ENCODE results near the gene JAKMIP3.

The JAKMIP3 gene

DNA sequence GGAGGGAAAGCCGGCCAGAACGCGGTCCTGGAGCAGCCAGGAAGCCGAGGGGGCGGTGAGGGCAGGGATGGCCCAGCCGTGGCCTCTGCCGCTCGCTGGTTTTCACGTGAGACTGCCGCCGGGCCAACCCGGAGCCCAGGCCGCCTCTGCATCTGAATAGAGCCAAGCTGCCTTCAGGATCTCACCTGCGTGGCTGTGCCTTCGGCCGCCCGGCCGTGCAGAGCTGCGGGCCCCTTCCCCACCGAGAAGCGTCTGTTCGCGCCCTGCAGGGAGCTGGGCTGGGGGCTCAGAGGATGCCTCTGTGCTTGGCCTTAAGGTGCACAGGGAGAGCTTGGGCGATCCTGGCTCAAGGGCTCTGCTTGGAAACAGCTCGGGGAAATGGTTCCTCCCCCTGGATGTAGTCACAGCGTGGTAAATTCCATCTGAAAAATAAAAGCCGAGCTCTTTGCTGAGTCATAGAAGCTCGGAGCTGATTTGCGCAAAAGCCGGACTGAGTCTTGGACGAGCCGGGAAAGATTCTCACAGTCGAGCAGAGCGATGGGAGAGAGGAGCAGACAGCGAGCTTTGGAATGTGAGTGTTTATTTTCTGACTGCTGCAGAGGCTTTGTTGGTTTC is at the start of gene JAKMIP3:
TSS of gene JAKMIP3 (plus strand) at position 456 of the 615 bp plus-strand sequence. CDS start 38,863 bp downstream, outside the sequence.
- Mint-ChIP-seq H3K4me1 (peaks cover 19% of the 10 kb centered on the region), H3K9me3 (peaks cover 3% of the 10 kb centered on the region), H3K27me3 (ENCODE audit: low read depth, poor library complexity) (peaks cover 49% of the 10 kb centered on the region), H3K4me3 (peak within 1 kb of the TSS; percentile 64), H3K27ac (no peak within 1 kb of the TSS), H3K36me3 (ENCODE audit: low read depth) (no peaks in the 10 kb centered on the region)
- TF ChIP-seq, protein P1, sequence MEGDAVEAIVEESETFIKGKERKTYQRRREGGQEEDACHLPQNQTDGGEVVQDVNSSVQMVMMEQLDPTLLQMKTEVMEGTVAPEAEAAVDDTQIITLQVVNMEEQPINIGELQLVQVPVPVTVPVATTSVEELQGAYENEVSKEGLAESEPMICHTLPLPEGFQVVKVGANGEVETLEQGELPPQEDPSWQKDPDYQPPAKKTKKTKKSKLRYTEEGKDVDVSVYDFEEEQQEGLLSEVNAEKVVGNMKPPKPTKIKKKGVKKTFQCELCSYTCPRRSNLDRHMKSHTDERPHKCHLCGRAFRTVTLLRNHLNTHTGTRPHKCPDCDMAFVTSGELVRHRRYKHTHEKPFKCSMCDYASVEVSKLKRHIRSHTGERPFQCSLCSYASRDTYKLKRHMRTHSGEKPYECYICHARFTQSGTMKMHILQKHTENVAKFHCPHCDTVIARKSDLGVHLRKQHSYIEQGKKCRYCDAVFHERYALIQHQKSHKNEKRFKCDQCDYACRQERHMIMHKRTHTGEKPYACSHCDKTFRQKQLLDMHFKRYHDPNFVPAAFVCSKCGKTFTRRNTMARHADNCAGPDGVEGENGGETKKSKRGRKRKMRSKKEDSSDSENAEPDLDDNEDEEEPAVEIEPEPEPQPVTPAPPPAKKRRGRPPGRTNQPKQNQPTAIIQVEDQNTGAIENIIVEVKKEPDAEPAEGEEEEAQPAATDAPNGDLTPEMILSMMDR (IDR thresholded peaks at IDR 0.05): no peak
- peak; percentile 29 for DNase-seq

DNA sequence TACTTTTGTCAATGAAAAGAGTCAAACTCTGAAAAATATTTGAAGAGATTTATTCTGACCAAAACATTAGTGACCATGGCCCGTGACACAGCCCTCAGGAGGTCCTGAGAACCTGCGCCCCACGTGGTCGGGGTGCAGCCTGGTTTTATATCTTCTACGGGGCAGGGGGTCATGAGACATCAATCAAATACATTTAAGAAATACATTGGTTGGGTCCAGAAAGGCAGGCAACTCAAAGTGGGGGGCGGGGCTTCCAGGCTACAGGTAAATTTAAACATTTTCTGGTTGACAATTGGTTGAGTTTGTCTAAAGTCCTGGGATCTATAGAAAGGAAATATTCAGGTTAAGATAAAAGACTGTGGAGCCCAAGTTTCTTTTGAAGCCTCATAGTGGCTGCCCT is 49.2 kb upstream of the JAKMIP3 start:
- no peaks in the 10 kb centered on the region for H3K36me3 Mint-ChIP-seq (ENCODE audit: low read depth)
- H3K4me3 Mint-ChIP-seq: no peak overlapping the region
- no peak overlapping the region for H3K27ac Mint-ChIP-seq
- no peaks in the 10 kb centered on the region for H3K9me3 Mint-ChIP-seq
- peaks cover 4% of the 10 kb centered on the region for H3K27me3 Mint-ChIP-seq (ENCODE audit: low read depth, poor library complexity)
- TF ChIP-seq, protein P1 (IDR thresholded peaks at IDR 0.05): no peak
- no peaks in the 10 kb centered on the region for H3K4me1 Mint-ChIP-seq
- DNase-seq: no peak

- H3K27me3 Mint-ChIP-seq (ENCODE audit: low read depth, poor library complexity): peaks cover 10% of the 10 kb centered on the region
- H3K27ac Mint-ChIP-seq: no peak overlapping the region
- no peaks in the 10 kb centered on the region for H3K36me3 Mint-ChIP-seq (ENCODE audit: low read depth)
- no peak overlapping the region for H3K4me3 Mint-ChIP-seq
- H3K4me1 Mint-ChIP-seq: peaks cover 6% of the 10 kb centered on the region
- TF ChIP-seq, protein P1 (IDR thresholded peaks at IDR 0.05): no peak
- no peak for DNase-seq
- no peaks in the 10 kb centered on the region for H3K9me3 Mint-ChIP-seq
These were observed 47.3 kb upstream of the JAKMIP3 start for GRCh38 chr10:132018446-132018845.

- Mint-ChIP-seq H3K9me3 (no peaks in the 10 kb centered on the region), H3K27ac (no peak overlapping the region), H3K27me3 (ENCODE audit: low read depth, poor library complexity) (peaks cover 19% of the 10 kb centered on the region), H3K4me3 (no peak overlapping the region), H3K4me1 (peaks cover 6% of the 10 kb centered on the region), H3K36me3 (ENCODE audit: low read depth) (no peaks in the 10 kb centered on the region)
- TF ChIP-seq, protein P1 (IDR thresholded peaks at IDR 0.05): no peak
- DNase-seq: no peak
These were observed 46.4 kb upstream of the JAKMIP3 start for GRCh38 chr10:132019366-132019765.

DNA sequence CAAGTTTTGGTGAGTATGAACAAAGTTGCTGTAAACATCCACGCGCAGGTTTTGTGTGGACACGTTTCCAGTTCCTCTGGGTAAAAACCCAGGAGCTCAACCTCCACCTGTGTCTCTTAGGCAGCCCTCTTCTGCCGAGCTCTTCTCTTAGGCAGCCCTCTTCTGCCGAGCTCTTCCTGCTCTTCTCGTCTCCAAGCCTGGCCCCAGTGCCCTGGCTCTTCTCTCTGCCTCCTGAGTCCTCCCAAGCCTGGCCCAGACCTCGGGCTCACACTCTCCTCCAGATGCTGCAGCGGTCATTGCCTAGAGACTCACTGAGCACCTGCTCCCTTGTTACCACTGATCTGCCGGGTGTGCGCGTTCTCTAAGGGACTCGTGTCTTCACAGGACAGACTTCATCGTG is 45.3 kb upstream of the JAKMIP3 start:
- Mint-ChIP-seq H3K4me3 (no peak overlapping the region), H3K4me1 (peaks cover 6% of the 10 kb centered on the region), H3K27me3 (ENCODE audit: low read depth, poor library complexity) (peaks cover 29% of the 10 kb centered on the region), H3K27ac (no peak overlapping the region), H3K36me3 (ENCODE audit: low read depth) (no peaks in the 10 kb centered on the region), H3K9me3 (no peaks in the 10 kb centered on the region)
- TF ChIP-seq, protein P1 (IDR thresholded peaks at IDR 0.05): no peak
- DNase-seq: no peak

GRCh38 chr10:132021046-132021445 is 44.7 kb upstream of the JAKMIP3 start:
- no peaks in the 10 kb centered on the region for H3K9me3 Mint-ChIP-seq
- no peak overlapping the region for H3K4me3 Mint-ChIP-seq
- no peak overlapping the region for H3K27ac Mint-ChIP-seq
- H3K4me1 Mint-ChIP-seq: peaks cover 6% of the 10 kb centered on the region
- TF ChIP-seq, protein P1 (IDR thresholded peaks at IDR 0.05): no peak
- no peaks in the 10 kb centered on the region for H3K36me3 Mint-ChIP-seq (ENCODE audit: low read depth)
- peaks cover 28% of the 10 kb centered on the region for H3K27me3 Mint-ChIP-seq (ENCODE audit: low read depth, poor library complexity)
- DNase-seq: no peak
